Head of caudate nucleus (tissue), 42 donors: ENCODE data around the gene LHX8.
"Not testable (repeated sequence)": the region's sequence is repeated elsewhere in the genome, so short reads cannot be mapped to it uniquely, and the experiment has no call there.

Source experiments
- DNase-seq, 42 donors: peaks; one replicate each; pipeline versions ENCODE4 v3.0.0 to v3.0.0-alpha.2; 2020 to 2021; ENCODE audit warnings: mixed read lengths in 7 of 42
- intact Hi-C: fragments of 100-400 bp; cut with DNase I; formaldehyde crosslinking; loops from one replicate; pipeline ENCODE4 v1.15.0; 2022

The LHX8 gene

GRCh38 chr1:75133750-75134646 is at the start of gene LHX8:
Gene LHX8 (plus strand): TSS chr1:75134388. CDS start chr1:75136615, 2,227 bp downstream.
- intact Hi-C loops, result no loop called here
- no peak for DNase-seq

- DNase-seq, result no peak
- intact Hi-C loops, result no loop called here
Measured at GRCh38 chr1:75085931-75086330, 48.3 kb upstream of the LHX8 start.

- intact Hi-C loops, result no loop called here
- DNase-seq, result no peak
Measured at GRCh38 chr1:75087278-75087677, 46.9 kb upstream of the LHX8 start.

- intact Hi-C loops, result no loop called here
- no peak for DNase-seq
Measured at GRCh38 chr1:75092141-75092540, 42.0 kb upstream of the LHX8 start.

- peak in 3 of 42 donors; percentile 3 to 8 (median 5) for DNase-seq
- intact Hi-C loops, result no loop called here
Measured at GRCh38 chr1:75097654-75098053, 36.5 kb upstream of the LHX8 start.

GRCh38 chr1:75099581-75099980 is 34.6 kb upstream of the LHX8 start:
- no peak for DNase-seq
- intact Hi-C loops, result no loop called here

- intact Hi-C loops, result no loop called here
Measured at GRCh38 chr1:75100481-75101092, 33.6 kb upstream of the LHX8 start.

GRCh38 chr1:75112362-75112951 is 21.7 kb upstream of the LHX8 start:
- DNase-seq, intact Hi-C loops: not testable (repeated sequence)

More at GRCh38 chr1:75100481-75101092, 33.6 kb upstream of the LHX8 start:
- DNase-seq, result no peak

GRCh38 chr1:75115654-75116053 is 18.5 kb upstream of the LHX8 start:
- DNase-seq, result no peak
- intact Hi-C loops, result no loop called here

- intact Hi-C loops, result no loop called here
- no peak for DNase-seq
Measured at GRCh38 chr1:75123756-75124155, 10.4 kb upstream of the LHX8 start.

- intact Hi-C loops, result no loop called here
- DNase-seq, result no peak
Measured at GRCh38 chr1:75124510-75124909, 9.7 kb upstream of the LHX8 start.

GRCh38 chr1:75125161-75125726 is 8.9 kb upstream of the LHX8 start:
- no peak for DNase-seq
- intact Hi-C loops, result no loop called here

GRCh38 chr1:75126611-75127101 is 7.5 kb upstream of the LHX8 start:
- intact Hi-C loops, result no loop called here
- DNase-seq, result no peak

GRCh38 chr1:75127916-75128717 is 6.1 kb upstream of the LHX8 start:
- no peak for DNase-seq
- intact Hi-C loops, result no loop called here

- intact Hi-C loops, result no loop called here
- no peak for DNase-seq
Measured at GRCh38 chr1:75129660-75129982, 4.6 kb upstream of the LHX8 start.

GRCh38 chr1:75129983-75130789 is 4.0 kb upstream of the LHX8 start:
- no peak for DNase-seq
- intact Hi-C loops, result no loop called here

GRCh38 chr1:75130865-75131564 is 3.2 kb upstream of the LHX8 start:
- DNase-seq, result no peak
- intact Hi-C loops, result no loop called here
